Adrenal gland (tissue), 5 donors: ENCODE data around the gene DCDC2.

Experiments
- POLR2A ChIP-seq, 2 donors: fragments of 450-650 bp; IDR thresholded peaks; one replicate each; pipeline ENCODE4 v1.6.1; 2017; ENCODE audit warnings: antibody characterized with exemption in 2 of 2, mild to moderate bottlenecking in 2 of 2, moderate library complexity in 1 of 2
- TF ChIP-seq, protein P1 (sequence below), 6 experiments: fragments of 450-650 bp in 4 of 6; fragments of 200-600 bp in 2 of 6; sonication (generic) in 1 of 6; IDR thresholded peaks; 1 replicate in 5 of 6; 2 replicates in 1 of 6; pipeline versions ENCODE4 v1.5.1 to v1.8.0; 2016 to 2021; ENCODE audit warnings: antibody characterized with exemption in 6 of 6, mild to moderate bottlenecking in 2 of 6, moderate library complexity in 1 of 6
- donor health status: DM: no; HTN: no; CAD: no.

DNA sequence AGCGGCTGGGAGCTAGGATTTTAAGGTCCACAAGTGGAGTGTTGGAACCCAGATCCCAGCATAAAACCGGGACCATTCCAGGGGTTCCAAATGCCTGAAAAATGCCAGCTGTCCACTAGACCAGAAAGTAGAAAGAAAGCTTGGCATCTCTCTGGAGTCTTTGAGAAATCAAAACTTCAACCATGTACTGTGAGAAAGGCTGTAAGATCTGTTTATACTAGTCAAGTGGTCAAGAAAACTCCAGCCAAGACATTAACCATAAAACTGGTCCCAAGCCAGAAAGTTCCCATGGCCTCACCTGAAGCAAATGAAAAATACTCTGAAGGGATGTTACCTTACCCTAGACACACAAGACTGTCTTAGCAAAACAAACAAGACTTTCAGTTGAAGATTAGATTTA is 112.6 kb downstream of the DCDC2 start:
- TF ChIP-seq, protein P1, sequence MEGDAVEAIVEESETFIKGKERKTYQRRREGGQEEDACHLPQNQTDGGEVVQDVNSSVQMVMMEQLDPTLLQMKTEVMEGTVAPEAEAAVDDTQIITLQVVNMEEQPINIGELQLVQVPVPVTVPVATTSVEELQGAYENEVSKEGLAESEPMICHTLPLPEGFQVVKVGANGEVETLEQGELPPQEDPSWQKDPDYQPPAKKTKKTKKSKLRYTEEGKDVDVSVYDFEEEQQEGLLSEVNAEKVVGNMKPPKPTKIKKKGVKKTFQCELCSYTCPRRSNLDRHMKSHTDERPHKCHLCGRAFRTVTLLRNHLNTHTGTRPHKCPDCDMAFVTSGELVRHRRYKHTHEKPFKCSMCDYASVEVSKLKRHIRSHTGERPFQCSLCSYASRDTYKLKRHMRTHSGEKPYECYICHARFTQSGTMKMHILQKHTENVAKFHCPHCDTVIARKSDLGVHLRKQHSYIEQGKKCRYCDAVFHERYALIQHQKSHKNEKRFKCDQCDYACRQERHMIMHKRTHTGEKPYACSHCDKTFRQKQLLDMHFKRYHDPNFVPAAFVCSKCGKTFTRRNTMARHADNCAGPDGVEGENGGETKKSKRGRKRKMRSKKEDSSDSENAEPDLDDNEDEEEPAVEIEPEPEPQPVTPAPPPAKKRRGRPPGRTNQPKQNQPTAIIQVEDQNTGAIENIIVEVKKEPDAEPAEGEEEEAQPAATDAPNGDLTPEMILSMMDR (IDR thresholded peaks at IDR 0.05), result no peak
- no peak for TF ChIP-seq POLR2A (IDR thresholded peaks at IDR 0.05)
